Measurements from ENCODE around the gene OR6N1. TPM values are rescaled to one million over a fixed set of nuclear protein-coding genes. Genes with fewer than 3 reads are reported as not detected.
A peak's percentile ranks its signal among the peaks of the same experiment; 100 is the strongest.

The OR6N1 gene
- total and polyA plus RNA-seq, 3 experiments from 2014 or later: not detected

DNA sequence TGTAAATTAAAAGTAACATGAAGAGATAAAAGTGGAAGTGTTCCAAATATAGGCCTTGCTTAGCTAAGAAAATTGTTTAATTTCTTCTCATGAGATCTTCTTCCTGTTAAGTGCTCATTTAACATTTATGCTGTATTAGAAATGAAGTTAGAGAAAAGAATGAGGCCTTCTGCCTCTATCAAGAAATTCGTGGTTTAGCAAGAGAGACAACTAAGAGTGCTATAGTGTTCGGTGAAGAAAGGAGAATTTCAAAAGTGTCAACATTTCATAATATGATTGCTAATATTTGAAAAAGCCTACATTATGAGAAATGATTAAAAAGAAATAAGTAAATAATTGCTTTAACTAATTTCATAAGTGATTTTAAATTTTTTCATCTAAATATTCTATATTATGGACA is 40.3 kb upstream of the OR6N1 start:
- Mint-ChIP-seq H3K27ac (no peak overlapping the region), H3K4me1 (no peaks in the 10 kb centered on the region), H3K36me3 (no peaks in the 10 kb centered on the region), H3K4me3 (no peak overlapping the region), H3K27me3 (peaks cover 1 to 2% of the 10 kb centered on the region in 2 donors), H3K9me3 (no peaks in the 10 kb centered on the region)
- Histone ChIP-seq H3K4me1 (ENCODE audit: insufficient read depth, low read length) (no peaks in the 10 kb centered on the region), H3K4me3 (ENCODE audit: low read length) (no peak overlapping the region), H3K27me3 (ENCODE audit: insufficient read depth, low read length, poor library complexity, severe bottlenecking) (no peaks in the 10 kb centered on the region), H3K36me3 (ENCODE audit: insufficient read depth, low read length) (no peaks in the 10 kb centered on the region), H3K9me3 (ENCODE audit: low read length) (no peaks in the 10 kb centered on the region), H3K27ac (ENCODE audit: low read depth, low read length) (no peak overlapping the region)
- ChIA-PET CTCF (no interaction called here), POLR2A (no interaction called here)
- DNase-seq: no peak

DNA sequence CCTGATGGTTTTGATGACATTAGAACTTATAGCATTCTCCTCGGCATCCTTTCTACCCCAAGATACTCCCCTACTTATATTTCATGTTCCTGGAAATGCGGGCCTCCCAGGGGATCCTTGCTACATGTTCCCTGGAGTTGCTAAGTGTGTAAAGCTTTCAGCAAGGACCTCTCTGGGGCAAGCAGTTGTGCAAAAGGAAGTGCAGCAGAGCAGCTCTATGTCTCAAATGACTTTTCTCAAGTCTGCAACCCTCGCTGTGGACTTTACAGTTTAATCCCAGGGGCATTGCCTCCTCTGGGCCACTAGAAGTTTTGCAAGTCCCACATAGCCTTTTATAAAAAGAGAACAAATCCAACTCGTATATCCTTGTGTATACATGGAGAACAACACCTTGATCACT is 38.3 kb upstream of the OR6N1 start:
- Histone ChIP-seq H3K36me3 (ENCODE audit: insufficient read depth, low read length) (no peaks in the 10 kb centered on the region), H3K4me1 (ENCODE audit: insufficient read depth, low read length) (no peaks in the 10 kb centered on the region), H3K4me3 (ENCODE audit: low read length) (no peak overlapping the region), H3K27me3 (ENCODE audit: insufficient read depth, low read length, poor library complexity, severe bottlenecking) (no peaks in the 10 kb centered on the region), H3K9me3 (ENCODE audit: low read length) (no peaks in the 10 kb centered on the region), H3K27ac (ENCODE audit: low read depth, low read length) (no peak overlapping the region)
- Mint-ChIP-seq H3K4me1 (no peaks in the 10 kb centered on the region), H3K36me3 (no peaks in the 10 kb centered on the region), H3K27ac (peak overlapping the region in 1 of 8 donors; percentile 39), H3K9me3 (no peaks in the 10 kb centered on the region), H3K4me3 (no peak overlapping the region), H3K27me3 (peaks cover 2 to 10% of the 10 kb centered on the region in 2 donors)
- ChIA-PET CTCF (no interaction called here), POLR2A (no interaction called here)
- no peak for DNase-seq

- Mint-ChIP-seq H3K27me3 (peaks cover 2 to 10% of the 10 kb centered on the region in 2 donors), H3K4me3 (no peak overlapping the region), H3K27ac (peak overlapping the region in 1 of 8 donors; percentile 39), H3K36me3 (no peaks in the 10 kb centered on the region), H3K4me1 (no peaks in the 10 kb centered on the region), H3K9me3 (no peaks in the 10 kb centered on the region)
- CTCF ChIA-PET: no interaction called here
- Histone ChIP-seq H3K4me1 (ENCODE audit: insufficient read depth, low read length) (no peaks in the 10 kb centered on the region), H3K36me3 (ENCODE audit: insufficient read depth, low read length) (no peaks in the 10 kb centered on the region), H3K9me3 (ENCODE audit: low read length) (no peaks in the 10 kb centered on the region), H3K4me3 (ENCODE audit: low read length) (no peak overlapping the region), H3K27ac (ENCODE audit: low read depth, low read length) (no peak overlapping the region), H3K27me3 (ENCODE audit: insufficient read depth, low read length, poor library complexity, severe bottlenecking) (no peaks in the 10 kb centered on the region)
- no peak for DNase-seq
- POLR2A ChIA-PET: no interaction called here
Observed at GRCh38 chr1:158809862-158810261, 37.9 kb upstream of the OR6N1 start.

- Mint-ChIP-seq H3K4me3 (no peak overlapping the region), H3K27me3 (peaks cover 2 to 10% of the 10 kb centered on the region in 2 donors), H3K27ac (no peak overlapping the region), H3K4me1 (no peaks in the 10 kb centered on the region), H3K36me3 (no peaks in the 10 kb centered on the region), H3K9me3 (no peaks in the 10 kb centered on the region)
- H3K27me3 ChIP-seq (ENCODE audit: insufficient read depth, low read length, poor library complexity, severe bottlenecking): no peaks in the 10 kb centered on the region
- no peaks in the 10 kb centered on the region for H3K9me3 ChIP-seq (ENCODE audit: low read length)
- ChIA-PET CTCF (no interaction called here), POLR2A (no interaction called here)
- DNase-seq: no peak
- H3K4me3 ChIP-seq (ENCODE audit: low read length): no peak overlapping the region
- no peak overlapping the region for H3K27ac ChIP-seq (ENCODE audit: low read depth, low read length)
- H3K36me3 ChIP-seq (ENCODE audit: insufficient read depth, low read length): no peaks in the 10 kb centered on the region
- no peaks in the 10 kb centered on the region for H3K4me1 ChIP-seq (ENCODE audit: insufficient read depth, low read length)
Observed at GRCh38 chr1:158809256-158809655, 37.3 kb upstream of the OR6N1 start.

GRCh38 chr1:158806916-158807536 is 35.0 kb upstream of the OR6N1 start:
- Mint-ChIP-seq H3K4me3 (no peak overlapping the region), H3K36me3 (no peaks in the 10 kb centered on the region), H3K27me3 (peaks cover 9 to 17% of the 10 kb centered on the region in 2 donors), H3K27ac (no peak overlapping the region), H3K4me1 (no peaks in the 10 kb centered on the region), H3K9me3 (no peaks in the 10 kb centered on the region)
- Histone ChIP-seq H3K36me3 (ENCODE audit: insufficient read depth, low read length) (no peaks in the 10 kb centered on the region), H3K4me3 (ENCODE audit: low read length) (no peak overlapping the region), H3K27me3 (ENCODE audit: insufficient read depth, low read length, poor library complexity, severe bottlenecking) (no peaks in the 10 kb centered on the region), H3K27ac (ENCODE audit: low read depth, low read length) (no peak overlapping the region), H3K9me3 (ENCODE audit: low read length) (no peaks in the 10 kb centered on the region), H3K4me1 (ENCODE audit: insufficient read depth, low read length) (no peaks in the 10 kb centered on the region)
- CTCF ChIA-PET: interaction anchor here (1.1 kb wide), 1 partner anchor 13 kb away, joined by 3 read pairs; no protein-coding TSS in a partner anchor
- POLR2A ChIA-PET: no interaction called here
- DNase-seq: no peak

DNA sequence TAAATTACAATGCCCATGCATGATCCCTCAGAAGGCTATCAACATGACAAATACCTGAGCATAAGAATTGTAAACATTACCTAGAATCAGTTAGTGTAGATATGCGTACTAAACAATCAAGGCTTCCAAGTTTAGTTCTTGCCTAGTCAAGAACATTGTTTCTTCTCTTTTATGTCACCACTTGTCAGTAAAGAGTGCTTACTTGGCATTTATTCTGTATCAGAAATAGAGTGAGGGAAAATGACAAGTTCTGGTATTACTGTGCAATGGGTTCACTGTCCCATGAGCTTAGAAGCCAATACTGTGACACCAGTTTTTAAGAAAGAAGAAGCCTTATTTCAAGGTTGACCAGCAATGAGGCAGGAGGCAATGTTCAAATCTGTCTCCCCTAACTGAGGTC is 31.7 kb upstream of the OR6N1 start:
- H3K27ac Mint-ChIP-seq: no peak overlapping the region
- no peak overlapping the region for H3K27ac ChIP-seq (ENCODE audit: low read depth, low read length)
- no peaks in the 10 kb centered on the region for H3K4me1 Mint-ChIP-seq
- CTCF ChIA-PET: no interaction called here
- POLR2A ChIA-PET: no interaction called here
- no peak overlapping the region for H3K4me3 ChIP-seq (ENCODE audit: low read length)
- no peaks in the 10 kb centered on the region for H3K4me1 ChIP-seq (ENCODE audit: insufficient read depth, low read length)
- no peak overlapping the region for H3K4me3 Mint-ChIP-seq
- peaks cover 10 to 26% of the 10 kb centered on the region in 2 donors for H3K27me3 Mint-ChIP-seq
- H3K9me3 Mint-ChIP-seq: no peaks in the 10 kb centered on the region
- no peaks in the 10 kb centered on the region for H3K36me3 ChIP-seq (ENCODE audit: insufficient read depth, low read length)
- no peaks in the 10 kb centered on the region for H3K9me3 ChIP-seq (ENCODE audit: low read length)
- H3K27me3 ChIP-seq (ENCODE audit: insufficient read depth, low read length, poor library complexity, severe bottlenecking): no peaks in the 10 kb centered on the region
- no peaks in the 10 kb centered on the region for H3K36me3 Mint-ChIP-seq
- DNase-seq: no peak

DNA sequence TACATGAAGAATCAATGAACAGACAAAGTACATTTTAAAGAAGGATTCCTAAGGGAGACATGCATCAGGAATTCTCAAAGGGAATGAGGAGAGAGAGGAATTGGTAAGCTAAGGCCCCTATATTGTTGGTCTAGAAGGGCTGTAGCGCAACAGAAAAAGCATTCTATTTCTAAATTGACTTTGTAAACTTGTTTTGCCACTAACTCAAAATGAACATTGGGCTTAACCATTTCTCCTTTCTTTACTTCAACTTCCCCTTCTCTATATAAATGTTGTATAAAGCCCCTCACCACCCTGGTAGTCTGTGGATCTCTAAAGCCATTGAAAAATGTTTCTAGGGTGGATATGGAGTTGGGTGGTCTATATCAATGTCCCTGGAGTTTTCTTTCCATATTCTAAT is 29.4 kb upstream of the OR6N1 start:
- peaks cover 10 to 25% of the 10 kb centered on the region in 2 donors for H3K27me3 Mint-ChIP-seq
- H3K36me3 Mint-ChIP-seq: no peaks in the 10 kb centered on the region
- Histone ChIP-seq H3K27me3 (ENCODE audit: insufficient read depth, low read length, poor library complexity, severe bottlenecking) (no peaks in the 10 kb centered on the region), H3K27ac (ENCODE audit: low read depth, low read length) (no peak overlapping the region), H3K9me3 (ENCODE audit: low read length) (no peaks in the 10 kb centered on the region), H3K4me1 (ENCODE audit: insufficient read depth, low read length) (no peaks in the 10 kb centered on the region), H3K36me3 (ENCODE audit: insufficient read depth, low read length) (no peaks in the 10 kb centered on the region), H3K4me3 (ENCODE audit: low read length) (no peak overlapping the region)
- no peak overlapping the region for H3K27ac Mint-ChIP-seq
- CTCF ChIA-PET: no interaction called here
- H3K4me3 Mint-ChIP-seq: no peak overlapping the region
- H3K4me1 Mint-ChIP-seq: no peaks in the 10 kb centered on the region
- no peak for DNase-seq
- H3K9me3 Mint-ChIP-seq: no peaks in the 10 kb centered on the region
- POLR2A ChIA-PET: no interaction called here

DNA sequence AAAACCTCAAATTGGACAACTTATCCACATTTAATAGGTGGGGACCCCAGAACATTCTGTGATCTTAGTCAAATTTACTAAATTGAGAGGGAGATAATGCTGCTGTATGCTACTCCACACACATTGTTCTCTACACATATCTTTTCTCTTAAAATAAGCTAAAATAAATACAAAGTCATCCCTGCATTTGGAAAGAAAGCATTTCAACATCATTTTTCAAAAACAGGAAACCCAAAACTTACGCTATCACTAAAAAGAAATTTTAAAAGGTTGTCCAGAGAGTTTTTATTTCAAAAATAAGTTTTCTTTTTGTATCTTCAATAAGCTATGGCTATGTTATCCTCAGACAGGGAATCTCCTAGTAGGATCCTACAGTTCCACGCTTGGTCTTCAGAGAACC is 28.5 kb upstream of the OR6N1 start:
- Mint-ChIP-seq H3K36me3 (no peaks in the 10 kb centered on the region), H3K27me3 (peaks cover 10 to 20% of the 10 kb centered on the region in 2 donors), H3K4me1 (no peaks in the 10 kb centered on the region), H3K27ac (no peak overlapping the region), H3K4me3 (no peak overlapping the region), H3K9me3 (no peaks in the 10 kb centered on the region)
- no peaks in the 10 kb centered on the region for H3K36me3 ChIP-seq (ENCODE audit: insufficient read depth, low read length)
- H3K27ac ChIP-seq (ENCODE audit: low read depth, low read length): no peak overlapping the region
- no peaks in the 10 kb centered on the region for H3K27me3 ChIP-seq (ENCODE audit: insufficient read depth, low read length, poor library complexity, severe bottlenecking)
- ChIA-PET POLR2A (no interaction called here), CTCF (no interaction called here)
- H3K9me3 ChIP-seq (ENCODE audit: low read length): no peaks in the 10 kb centered on the region
- H3K4me3 ChIP-seq (ENCODE audit: low read length): no peak overlapping the region
- H3K4me1 ChIP-seq (ENCODE audit: insufficient read depth, low read length): no peaks in the 10 kb centered on the region
- DNase-seq: no peak

DNA sequence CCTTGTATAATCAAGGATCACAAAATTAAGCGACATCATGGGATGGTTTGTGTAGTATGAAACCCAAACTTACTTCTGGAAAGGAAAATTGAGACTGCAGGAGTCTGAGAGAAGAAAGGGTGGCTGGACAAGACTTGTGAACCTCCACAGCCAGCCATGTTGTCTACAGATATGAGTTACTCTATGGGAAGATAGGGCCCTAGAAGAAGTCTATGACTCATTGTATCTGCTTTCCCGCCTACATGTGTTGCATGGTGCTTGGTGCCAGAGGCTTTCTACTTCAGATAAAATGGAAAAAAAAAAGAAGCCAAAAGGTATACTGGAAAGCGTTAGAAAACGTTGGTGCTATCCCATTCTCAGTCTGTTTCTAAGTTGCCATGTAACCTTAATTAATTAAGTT is 27.7 kb upstream of the OR6N1 start:
- Histone ChIP-seq H3K36me3 (ENCODE audit: insufficient read depth, low read length) (no peaks in the 10 kb centered on the region), H3K27ac (ENCODE audit: low read depth, low read length) (no peak overlapping the region), H3K9me3 (ENCODE audit: low read length) (no peaks in the 10 kb centered on the region), H3K27me3 (ENCODE audit: insufficient read depth, low read length, poor library complexity, severe bottlenecking) (no peaks in the 10 kb centered on the region), H3K4me3 (ENCODE audit: low read length) (no peak overlapping the region), H3K4me1 (ENCODE audit: insufficient read depth, low read length) (no peaks in the 10 kb centered on the region)
- Mint-ChIP-seq H3K9me3 (no peaks in the 10 kb centered on the region), H3K4me3 (no peak overlapping the region), H3K27me3 (peaks cover 10 to 20% of the 10 kb centered on the region in 2 donors), H3K4me1 (no peaks in the 10 kb centered on the region), H3K27ac (no peak overlapping the region), H3K36me3 (no peaks in the 10 kb centered on the region)
- no peak for DNase-seq
- ChIA-PET CTCF (no interaction called here), POLR2A (no interaction called here)
